GM19455 (cell line): Measurements from ENCODE around the gene UBE2E1.
"Not testable (repeated sequence)": the region's sequence is repeated elsewhere in the genome, so short reads cannot be mapped to it uniquely, and the experiment has no call there.

ENCODE experiments used
- ATAC-seq: cut with Tn5 transposase; IDR thresholded peaks from one replicate; pipeline ENCODE4 v1.9.1; 2021; ENCODE audit not compliant: unreplicated experiment

UBE2E1 gene

DNA sequence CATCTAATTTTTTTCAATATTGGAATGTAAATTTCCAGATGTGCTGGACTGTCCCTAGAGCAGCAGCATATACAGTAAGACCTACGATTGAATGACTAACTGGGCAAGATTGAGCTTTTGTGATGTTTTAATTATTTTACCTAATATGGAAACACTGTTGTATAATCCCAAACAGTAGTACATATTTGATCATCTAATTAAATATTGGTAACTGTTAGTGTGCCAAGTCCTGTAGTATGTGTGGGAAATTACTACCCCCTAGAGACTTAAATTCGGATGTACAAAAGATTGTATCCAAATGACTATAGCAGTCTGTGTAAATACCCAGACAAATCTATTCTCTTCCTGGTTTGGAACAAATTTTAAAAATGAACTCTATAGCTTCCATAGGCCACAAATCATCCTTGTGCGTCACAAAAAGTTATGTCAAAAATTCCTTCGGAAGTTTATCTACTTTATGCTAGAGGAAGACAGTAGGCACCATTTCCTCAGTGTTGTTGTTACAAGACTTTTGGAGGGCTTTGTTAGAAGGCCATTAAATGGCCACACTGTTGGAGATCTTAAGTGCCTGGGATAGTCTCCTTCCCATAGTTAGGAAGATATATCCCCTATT, 69.5 kb downstream of the UBE2E1 start:
- ATAC-seq, result no peak

GRCh38 chr3:23876923-23877322, 71.2 kb downstream of the UBE2E1 start:
- no peak for ATAC-seq

GRCh38 chr3:23877329-23877980, 71.7 kb downstream of the UBE2E1 start:
- no peak for ATAC-seq

DNA sequence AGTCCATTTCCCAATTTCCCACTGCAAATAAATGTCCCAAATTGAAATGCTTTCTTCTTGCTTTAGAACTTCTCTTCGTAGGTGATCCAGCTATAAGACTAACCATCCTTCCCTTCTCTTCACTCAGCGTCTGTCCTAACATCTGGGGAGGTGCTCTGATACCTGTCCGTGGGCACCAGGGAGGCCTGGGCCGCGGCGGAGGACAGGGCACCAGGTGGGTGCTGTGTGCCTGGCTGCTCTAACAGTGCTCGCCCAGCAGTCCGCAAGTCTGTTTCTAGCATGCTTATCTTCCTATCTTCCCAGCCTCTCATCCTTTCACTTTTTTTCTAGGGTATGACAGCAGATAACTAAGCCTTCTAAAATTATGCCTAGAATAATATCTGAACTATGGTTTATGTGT, 73.7 kb downstream of the UBE2E1 start:
- ATAC-seq, result no peak

DNA sequence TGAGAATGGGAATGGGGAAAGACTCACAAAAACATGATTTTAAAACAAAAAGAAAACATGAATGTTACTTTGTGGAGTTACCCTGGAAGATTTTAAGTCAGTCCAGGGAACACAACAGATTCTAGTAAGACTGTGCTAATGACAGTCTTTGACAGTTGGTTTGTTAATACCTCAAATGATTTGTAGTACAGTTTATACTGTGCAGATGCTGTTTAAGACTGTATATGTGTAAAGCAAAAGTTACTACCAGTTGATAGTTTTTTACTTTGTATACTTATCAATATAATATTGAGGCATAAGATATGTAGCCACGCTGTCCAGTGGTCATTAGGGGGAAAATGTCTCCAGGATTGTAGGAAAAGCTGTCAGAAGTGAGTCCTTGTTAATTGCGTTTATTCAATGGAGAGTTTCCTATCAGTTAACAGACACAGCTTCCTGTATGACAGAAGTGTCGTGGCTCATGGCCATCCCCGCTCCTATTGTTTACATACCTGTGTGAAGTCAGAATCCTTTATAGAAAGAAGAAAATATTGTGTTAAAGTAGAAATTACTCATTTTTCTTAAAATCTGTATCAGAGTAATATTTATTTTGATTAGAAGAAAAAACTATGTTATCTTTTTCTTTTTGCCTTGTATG, 75.1 kb downstream of the UBE2E1 start:
- ATAC-seq, result no peak

DNA sequence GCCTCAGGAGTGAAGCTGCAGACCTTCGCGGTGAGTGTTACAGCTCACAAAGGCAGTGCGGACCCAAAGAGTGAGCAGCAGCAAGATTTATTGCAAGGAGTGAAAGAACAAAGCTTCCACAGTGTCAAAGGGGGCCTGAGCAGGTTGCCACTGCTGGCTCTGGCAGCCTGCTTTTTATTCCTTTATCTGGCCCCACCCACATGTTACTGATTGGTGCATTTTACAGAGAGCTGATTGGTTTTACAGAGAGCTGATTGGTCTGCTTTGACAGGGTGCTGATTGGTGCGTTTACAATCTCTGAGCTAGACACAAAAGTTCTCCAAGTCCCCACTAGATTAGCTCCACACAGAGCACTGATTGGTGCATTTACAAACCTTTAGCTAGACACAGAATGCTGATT, 76.2 kb downstream of the UBE2E1 start:
- not testable (repeated sequence) for ATAC-seq

DNA sequence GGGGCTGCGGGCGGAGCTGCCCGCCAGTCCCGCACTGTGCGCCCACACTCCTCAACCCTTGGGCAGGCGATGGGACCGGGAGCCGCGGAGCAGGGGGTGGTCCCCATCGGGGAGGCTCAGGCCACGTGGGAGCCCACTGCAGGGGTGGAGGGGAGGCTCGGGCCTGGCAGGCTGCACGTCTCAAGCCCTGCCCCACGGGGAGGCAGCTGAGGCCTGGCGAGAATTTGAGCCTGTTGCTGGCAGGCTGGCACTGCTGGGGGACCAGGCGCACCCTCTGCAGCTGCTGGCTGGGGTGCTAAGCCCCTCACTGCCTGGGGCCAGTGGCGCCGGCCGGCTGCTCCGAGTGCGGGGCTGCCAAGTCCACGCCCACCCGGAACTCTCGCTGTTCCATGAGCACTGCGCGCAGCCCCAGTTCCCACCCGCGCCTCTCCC, 76.7 kb downstream of the UBE2E1 start:
- no peak for ATAC-seq

- no peak for ATAC-seq
Observed at GRCh38 chr3:23884481-23884880, 78.7 kb downstream of the UBE2E1 start.

GRCh38 chr3:23885210-23885609, 79.5 kb downstream of the UBE2E1 start:
- no peak for ATAC-seq

- no peak for ATAC-seq
Observed at GRCh38 chr3:23886311-23886710, 80.6 kb downstream of the UBE2E1 start.

- ATAC-seq, result no peak
Observed at GRCh38 chr3:23888617-23889228, 83.0 kb downstream of the UBE2E1 start.

GRCh38 chr3:23889386-23889785, 83.6 kb downstream of the UBE2E1 start:
- no peak for ATAC-seq

DNA sequence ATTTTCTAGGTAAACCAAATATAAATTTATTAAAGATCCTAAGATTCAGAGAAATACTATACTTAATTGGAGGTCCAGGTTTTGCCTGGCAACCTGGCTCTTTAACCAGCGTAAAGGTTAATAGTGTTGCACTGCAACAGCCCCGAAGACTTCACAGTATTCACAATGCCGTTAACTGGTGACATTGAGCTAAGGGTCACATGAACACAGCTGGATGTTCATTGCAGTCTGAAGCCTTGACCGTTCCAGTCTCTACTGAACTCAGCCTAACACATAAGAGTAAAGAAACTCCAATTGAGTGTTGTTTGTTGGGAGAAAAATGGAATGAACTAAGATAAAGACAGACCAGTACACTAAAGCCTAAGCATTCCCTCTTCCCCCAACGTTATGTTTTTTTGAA, 84.2 kb downstream of the UBE2E1 start:
- no peak for ATAC-seq

DNA sequence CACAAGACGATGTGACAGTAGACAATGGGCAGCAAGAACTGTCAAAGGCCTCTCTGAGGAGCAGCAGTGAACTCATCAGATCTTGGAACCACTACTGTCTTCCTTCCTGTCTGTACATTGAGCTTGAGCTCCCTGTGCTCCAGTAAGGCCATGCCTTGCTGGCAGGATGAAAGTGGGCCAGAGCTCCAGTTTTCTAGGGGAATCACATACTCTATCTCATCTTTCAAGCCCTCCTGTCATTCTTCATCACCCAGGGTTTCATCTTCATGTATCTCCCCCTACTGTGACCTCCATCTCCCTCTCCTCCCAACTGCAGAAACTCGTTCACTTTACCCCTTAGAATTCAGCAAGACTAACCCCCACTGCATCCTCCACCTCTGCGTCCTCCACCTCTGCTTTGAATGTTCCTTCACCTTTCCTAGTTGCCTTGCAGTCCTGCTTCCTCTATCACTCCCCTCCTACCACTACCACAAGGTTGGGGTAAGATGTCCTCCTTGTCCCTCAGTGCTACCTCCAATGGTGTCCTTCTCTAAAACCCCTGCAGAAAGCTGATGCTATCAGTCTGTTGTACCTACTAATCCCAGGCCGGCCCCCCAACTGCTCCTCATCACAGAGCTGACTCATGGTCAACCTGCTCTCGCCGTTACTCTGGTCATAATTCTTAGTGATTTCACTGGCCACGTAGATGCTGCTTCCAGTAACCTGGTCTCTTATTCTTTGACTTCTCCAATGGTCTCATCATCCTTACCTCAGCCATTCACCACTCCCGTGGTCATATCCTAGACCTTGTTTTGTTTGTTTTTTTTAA, 88.7 kb downstream of the UBE2E1 start:
- ATAC-seq, result no peak

- ATAC-seq, result no peak
Observed at GRCh38 chr3:23895181-23895580, 89.4 kb downstream of the UBE2E1 start.

DNA sequence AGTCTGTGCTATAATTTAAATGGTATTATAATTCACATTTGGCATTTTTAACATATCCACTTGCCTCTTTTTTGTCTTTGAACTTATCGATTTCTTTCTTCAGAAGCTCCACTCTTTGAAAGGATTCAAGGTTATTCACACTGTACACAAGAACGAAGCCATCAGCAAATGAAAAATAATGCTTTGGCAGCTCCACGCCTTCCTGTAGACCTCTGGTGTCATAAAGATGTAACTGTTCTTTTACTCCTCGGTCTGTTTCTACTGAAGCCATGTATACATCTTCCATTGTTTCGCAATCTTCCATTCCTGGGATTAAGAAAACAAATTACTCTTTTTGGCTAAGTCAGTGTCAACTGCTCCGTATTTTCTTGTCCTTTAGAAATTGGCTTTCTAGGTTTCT, 95.0 kb downstream of the UBE2E1 start:
- ATAC-seq, result no peak

DNA sequence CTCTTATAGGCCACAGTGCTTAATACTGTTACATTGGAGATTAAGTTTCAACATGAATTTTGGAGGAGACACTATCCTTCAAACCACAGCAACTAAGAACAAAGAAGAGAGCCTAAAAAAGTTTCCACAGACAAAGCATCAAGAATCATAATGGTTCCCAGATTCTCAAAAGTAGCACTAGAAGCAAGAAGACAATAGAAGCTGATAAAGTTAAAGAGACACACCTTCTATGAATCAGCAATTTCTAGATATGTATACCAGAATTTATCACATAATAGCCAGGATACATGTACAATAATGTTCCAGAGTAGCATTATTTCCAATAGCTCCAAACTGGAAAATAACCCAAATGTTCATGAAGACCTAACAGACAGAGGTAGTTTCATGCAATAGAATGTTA, 98.8 kb downstream of the UBE2E1 start:
- no peak for ATAC-seq

GRCh38 chr3:23909341-23909740, 103.6 kb downstream of the UBE2E1 start:
- no peak for ATAC-seq

DNA sequence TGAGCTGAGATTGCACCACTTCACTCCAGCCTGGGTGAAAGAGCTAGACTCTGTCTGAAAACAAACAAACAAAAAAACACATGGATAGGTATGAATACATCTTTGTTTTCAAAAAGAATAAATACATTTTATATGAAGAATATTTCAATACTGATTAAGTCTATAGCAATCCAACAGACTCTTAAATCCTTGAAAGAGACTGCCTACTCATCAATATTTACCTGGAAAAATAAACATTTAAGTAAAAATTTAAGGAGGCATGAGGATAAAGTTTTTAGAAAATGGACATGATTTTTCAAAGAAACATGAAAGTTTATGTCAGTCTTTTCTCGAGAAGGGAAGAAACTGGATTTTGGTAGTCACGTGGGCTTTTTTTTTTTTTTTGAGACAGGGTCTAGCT, 105.6 kb downstream of the UBE2E1 start:
- ATAC-seq, result no peak

GRCh38 chr3:23912335-23912734, 106.6 kb downstream of the UBE2E1 start:
- ATAC-seq, result not testable (repeated sequence)

DNA sequence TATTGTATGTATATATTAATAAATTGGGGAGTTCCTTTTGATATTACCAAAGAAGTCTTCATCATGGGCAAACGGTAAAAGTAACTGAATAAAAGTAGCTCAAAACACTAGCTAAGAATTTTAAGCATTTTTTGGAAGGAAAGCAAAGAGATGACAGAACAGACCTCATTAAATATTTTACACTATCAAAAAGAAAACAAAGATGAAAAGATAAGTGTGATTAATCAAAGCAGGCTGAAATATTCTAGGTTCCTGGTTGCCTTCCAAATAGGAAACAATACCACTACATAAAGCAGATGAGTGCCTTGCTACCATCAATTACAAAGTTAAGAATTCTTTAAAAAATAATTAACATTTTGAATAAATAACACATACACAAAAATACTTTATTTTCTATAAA, 107.4 kb downstream of the UBE2E1 start:
- ATAC-seq, result no peak
